ENCODE measurements around the gene ZNF718.

DNA sequence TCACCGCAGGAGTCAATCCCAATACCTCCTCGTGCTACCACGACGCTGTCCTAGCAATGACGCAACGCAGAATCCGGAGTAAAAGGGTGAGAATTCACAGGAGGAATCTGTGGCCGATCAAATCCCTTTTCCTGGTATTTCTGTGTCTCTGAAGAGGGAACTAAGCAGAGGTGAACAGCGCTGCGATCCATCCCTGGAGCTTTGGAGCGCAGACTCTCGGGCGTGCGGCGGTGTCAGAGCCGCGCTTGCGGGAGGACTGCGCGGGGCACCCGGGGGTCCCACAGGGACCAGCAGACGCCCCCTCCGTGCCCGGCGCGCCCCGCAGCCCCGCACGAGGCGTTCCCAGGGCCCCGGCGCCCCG, 17.2 kb upstream of the ZNF718 start:
- TF ChIP-seq, protein P1, sequence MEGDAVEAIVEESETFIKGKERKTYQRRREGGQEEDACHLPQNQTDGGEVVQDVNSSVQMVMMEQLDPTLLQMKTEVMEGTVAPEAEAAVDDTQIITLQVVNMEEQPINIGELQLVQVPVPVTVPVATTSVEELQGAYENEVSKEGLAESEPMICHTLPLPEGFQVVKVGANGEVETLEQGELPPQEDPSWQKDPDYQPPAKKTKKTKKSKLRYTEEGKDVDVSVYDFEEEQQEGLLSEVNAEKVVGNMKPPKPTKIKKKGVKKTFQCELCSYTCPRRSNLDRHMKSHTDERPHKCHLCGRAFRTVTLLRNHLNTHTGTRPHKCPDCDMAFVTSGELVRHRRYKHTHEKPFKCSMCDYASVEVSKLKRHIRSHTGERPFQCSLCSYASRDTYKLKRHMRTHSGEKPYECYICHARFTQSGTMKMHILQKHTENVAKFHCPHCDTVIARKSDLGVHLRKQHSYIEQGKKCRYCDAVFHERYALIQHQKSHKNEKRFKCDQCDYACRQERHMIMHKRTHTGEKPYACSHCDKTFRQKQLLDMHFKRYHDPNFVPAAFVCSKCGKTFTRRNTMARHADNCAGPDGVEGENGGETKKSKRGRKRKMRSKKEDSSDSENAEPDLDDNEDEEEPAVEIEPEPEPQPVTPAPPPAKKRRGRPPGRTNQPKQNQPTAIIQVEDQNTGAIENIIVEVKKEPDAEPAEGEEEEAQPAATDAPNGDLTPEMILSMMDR (IDR thresholded peaks at IDR 0.05; ENCODE audit: borderline replicate concordance, extremely low read depth, low read length, poor library complexity, severe bottlenecking) = no peak
- no peak for TF ChIP-seq EZH2 (IDR thresholded peaks at IDR 0.05; ENCODE audit: borderline replicate concordance, low read depth, low read length, severe bottlenecking)

Data from DND-41 (cell line).